ENCODE data around the gene CIRBP.
"Not testable (repeated sequence)": the region's sequence is repeated elsewhere in the genome, so short reads cannot be mapped to it uniquely, and the experiment has no call there.

Gene CIRBP

GRCh38 chr19:1313695-1314613 lies 44.8 kb downstream of the CIRBP start:
- DNase-seq, result no peak

- DNase-seq, result no peak
These were observed 46.5 kb downstream of the CIRBP start for GRCh38 chr19:1315470-1316166.

GRCh38 chr19:1316466-1316865 lies 47.3 kb downstream of the CIRBP start:
- no peak for DNase-seq

- DNase-seq, result no peak
These were observed 48.3 kb downstream of the CIRBP start for GRCh38 chr19:1317274-1318003.

GRCh38 chr19:1318678-1319471 lies 49.7 kb downstream of the CIRBP start:
- DNase-seq, result no peak

GRCh38 chr19:1320282-1320650 lies 51.1 kb downstream of the CIRBP start:
- not testable (repeated sequence) for DNase-seq

GRCh38 chr19:1321539-1321938 lies 52.4 kb downstream of the CIRBP start:
- no peak for DNase-seq

- no peak for DNase-seq
These were observed 53.3 kb downstream of the CIRBP start for GRCh38 chr19:1322198-1322981.

- no peak for DNase-seq
These were observed 55.2 kb downstream of the CIRBP start for GRCh38 chr19:1324249-1324805.
